Neuronal stem cell (in vitro differentiated cells): ENCODE data around the gene DHCR7.

Source experiments
- DNase-seq: peaks from one replicate; pipeline ENCODE4 v3.0.0-alpha.2; 2013; ENCODE audit warnings: low spot score
- H2AFZ ChIP-seq: one replicate; pipeline ENCODE4 v1.6.1; 2013; ENCODE audit warnings: mild to moderate bottlenecking, low read length, inconsistent platforms
- H2AK5ac ChIP-seq: 2 replicates; pipeline ENCODE4 v1.6.1; 2013; ENCODE audit warnings: low read depth, mild to moderate bottlenecking, inconsistent platforms, low read length, moderate library complexity, mixed read lengths
- H2BK120ac ChIP-seq: 2 replicates; pipeline ENCODE4 v1.6.1; 2013; ENCODE audit warnings: low read depth, mild to moderate bottlenecking, inconsistent platforms, low read length, moderate library complexity, mixed read lengths
- H2BK12ac ChIP-seq: one replicate; pipeline ENCODE4 v1.6.1; 2013; ENCODE audit warnings: low read length, inconsistent platforms
- H2BK15ac ChIP-seq: 2 replicates; pipeline ENCODE4 v1.6.1; 2013; ENCODE audit warnings: mild to moderate bottlenecking, low read length, inconsistent platforms, mixed read lengths
- H2BK5ac ChIP-seq: one replicate; pipeline ENCODE4 v1.6.1; 2013; ENCODE audit warnings: inconsistent platforms, mild to moderate bottlenecking, low read length, moderate library complexity
- H3K14ac ChIP-seq: one replicate; pipeline ENCODE4 v1.6.1; 2013; ENCODE audit warnings: low read length, inconsistent platforms
- H3K18ac ChIP-seq: 2 replicates; pipeline ENCODE4 v1.6.1; 2013; ENCODE audit warnings: low read length, inconsistent platforms
- H3K23ac ChIP-seq: 2 replicates; pipeline ENCODE4 v1.6.1; 2013; ENCODE audit warnings: low read depth, mild to moderate bottlenecking, mixed read lengths, low read length, inconsistent platforms; ENCODE audit not compliant: poor library complexity
- H3K27ac ChIP-seq: replicated peaks from 3 replicates; pipeline ENCODE4 v1.5.1; 2013; ENCODE audit warnings: low read length, inconsistent platforms
- H3K27me3 ChIP-seq, 3 experiments: 2 replicates each; pipeline ENCODE4 v1.6.1; 2013; ENCODE audit warnings: low read length in 3 of 3, mild to moderate bottlenecking in 2 of 3, inconsistent platforms in 1 of 3, low read depth in 1 of 3, mixed read lengths in 1 of 3, moderate library complexity in 1 of 3; ENCODE audit not compliant: control insufficient read depth in 3 of 3, insufficient read depth in 3 of 3
- H3K36me3 ChIP-seq, 2 donors: replicated peaks in 1 of 2; 2 replicates each; pipeline ENCODE4 v1.6.1; 2013; ENCODE audit warnings: low read length in 2 of 2; ENCODE audit not compliant: control insufficient read depth in 2 of 2, insufficient read depth in 2 of 2
- H3K4ac ChIP-seq: 2 replicates; pipeline ENCODE4 v1.6.1; 2013; ENCODE audit warnings: inconsistent platforms, mild to moderate bottlenecking, low read length, moderate library complexity
- H3K4me1 ChIP-seq, 2 donors: 1 replicate in 1 of 2; 2 replicates in 1 of 2; pipeline ENCODE4 v1.6.1; 2013; ENCODE audit warnings: low read length in 2 of 2, low read depth in 1 of 2; ENCODE audit not compliant: control insufficient read depth in 2 of 2, insufficient read depth in 1 of 2
- H3K4me2 ChIP-seq: one replicate; pipeline ENCODE4 v1.6.1; 2013; ENCODE audit warnings: mild to moderate bottlenecking, low read length, inconsistent platforms; ENCODE audit not compliant: insufficient read depth, poor library complexity, severe bottlenecking
- H3K4me3 ChIP-seq, 2 donors: 2 replicates each; pipeline ENCODE4 v1.5.1; 2013; ENCODE audit warnings: low read length in 2 of 2, mild to moderate bottlenecking in 2 of 2, inconsistent platforms in 1 of 2, moderate library complexity in 1 of 2
- H3K79me1 ChIP-seq: one replicate; pipeline ENCODE4 v1.6.1; 2013; ENCODE audit warnings: low read depth, mild to moderate bottlenecking, inconsistent platforms, low read length, moderate library complexity
- H3K9ac ChIP-seq: one replicate; pipeline ENCODE4 v1.6.1; 2013; ENCODE audit warnings: mild to moderate bottlenecking, low read depth, low read length, inconsistent platforms; ENCODE audit not compliant: poor library complexity
- H3K9me3 ChIP-seq, 2 donors: replicated peaks in 1 of 2; 2 replicates each; pipeline versions ENCODE3 to v1.6.1; 2013; ENCODE audit warnings: low read length in 2 of 2, mild to moderate bottlenecking in 2 of 2, inconsistent platforms in 1 of 2, low read depth in 1 of 2, mixed read lengths in 1 of 2, moderate library complexity in 1 of 2; ENCODE audit not compliant: control insufficient read depth in 2 of 2, insufficient read depth in 1 of 2
- H4K8ac ChIP-seq: one replicate; pipeline ENCODE4 v1.6.1; 2013; ENCODE audit warnings: low read depth, mild to moderate bottlenecking, inconsistent platforms, low read length, moderate library complexity
- H4K91ac ChIP-seq: one replicate; pipeline ENCODE4 v1.6.1; 2013; ENCODE audit warnings: low read length, low read depth, mild to moderate bottlenecking, inconsistent platforms; ENCODE audit not compliant: poor library complexity
- WGBS, 2 donors: extraction: QIAGEN DNeasy Blood & Tissue Kit; methylation state at CpG; one replicate each; pipeline ENCODE4 v1.1.7; 2013; ENCODE audit warnings: missing lambda C conversion rate in 2 of 2, mixed read lengths in 1 of 2; ENCODE audit not compliant: insufficient read length in 2 of 2, insufficient replicate concordance in 1 of 2; ENCODE audit errors: extremely low coverage in 2 of 2; 5-methylcytosine and 5-hydroxymethylcytosine counted together

Gene DHCR7

GRCh38 chr11:71443736-71444445 lies 4.3 kb downstream of the DHCR7 start:
- peak overlapping the region in 1 of 2 donors; percentile 37 for H3K4me3 ChIP-seq
- H3K9ac ChIP-seq: peak overlapping the region; percentile 2
- no peak overlapping the region for H3K27ac ChIP-seq
- DNase-seq: no peak
- no peaks in the 10 kb centered on the region for H3K27me3 ChIP-seq
- no peak overlapping the region for H3K23ac ChIP-seq
- H2AFZ ChIP-seq: no peak overlapping the region
- peaks cover 19% of the 10 kb centered on the region for H3K79me1 ChIP-seq
- H3K4me1 ChIP-seq: peaks cover 9 to 10% of the 10 kb centered on the region in 2 donors
- peaks cover 4 to 18% of the 10 kb centered on the region in 2 donors for H3K9me3 ChIP-seq
- H3K4ac ChIP-seq: no peak overlapping the region
- H4K91ac ChIP-seq: no peak overlapping the region
- H3K36me3 ChIP-seq: peaks cover 69 to 87% of the 10 kb centered on the region in 2 donors
- H2BK120ac ChIP-seq: no peak overlapping the region
- no peak overlapping the region for H3K4me2 ChIP-seq
- H2BK15ac ChIP-seq: no peak overlapping the region
- no peak overlapping the region for H3K18ac ChIP-seq
- H2BK12ac ChIP-seq: no peak overlapping the region
- H3K14ac ChIP-seq: no peak overlapping the region
- WGBS, 2 donors: no CpG with 5 or more reads among the region's 20 CpGs
- no peak overlapping the region for H4K8ac ChIP-seq
- H2BK5ac ChIP-seq: no peak overlapping the region
- peak overlapping the region; percentile 6 for H2AK5ac ChIP-seq

DNA sequence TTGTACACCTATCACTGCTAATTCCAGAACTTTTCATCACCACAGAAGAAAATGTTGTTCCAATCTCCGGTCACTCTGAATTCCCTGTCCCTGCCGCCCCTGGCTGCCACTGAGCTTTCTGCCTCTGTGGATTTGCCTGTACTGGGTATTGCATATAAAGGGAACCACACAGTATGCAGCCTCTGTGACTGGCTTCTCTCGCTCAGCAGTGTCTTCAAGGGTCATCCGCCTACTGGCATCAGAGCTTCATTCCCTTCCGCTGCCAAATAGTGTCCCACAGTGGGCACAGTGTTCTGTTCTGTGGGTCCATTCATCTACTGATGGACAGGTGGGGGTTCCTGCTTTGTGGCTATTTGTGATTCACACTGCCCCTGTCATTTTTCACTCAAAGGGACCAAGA lies 5.3 kb downstream of the DHCR7 start:
- H2BK120ac ChIP-seq: no peak overlapping the region

DNA sequence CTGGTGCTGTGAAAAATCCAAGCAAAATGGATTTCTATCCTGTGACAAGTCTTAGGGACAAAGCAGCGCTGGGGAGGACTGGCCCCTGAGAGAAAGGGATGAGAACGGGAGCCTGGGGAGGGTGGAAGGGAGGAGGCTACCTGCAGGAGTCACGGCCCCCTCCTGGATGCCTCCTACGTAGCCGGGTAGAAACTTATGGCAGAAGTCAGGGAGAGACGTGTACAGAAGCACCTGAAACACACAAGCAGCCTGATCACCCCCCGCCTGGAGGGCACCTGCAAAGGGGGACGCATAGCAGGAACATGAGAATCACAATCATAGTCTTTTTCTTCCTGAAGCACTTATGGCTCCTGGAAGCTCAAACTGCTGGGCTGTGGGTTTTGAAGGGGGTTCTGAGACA lies 6.1 kb downstream of the DHCR7 start:
- H3K18ac ChIP-seq: no peak overlapping the region

More for the DNA sequence above, 5.3 kb downstream of the DHCR7 start:
- H2BK12ac ChIP-seq: no peak overlapping the region
- H3K4me1 ChIP-seq: peaks cover 9 to 10% of the 10 kb centered on the region in 2 donors
- no peak overlapping the region for H3K4me3 ChIP-seq
- no CpG with 5 or more reads among the region's 5 CpGs for WGBS, 2 donors
- peaks cover 4 to 18% of the 10 kb centered on the region in 2 donors for H3K9me3 ChIP-seq
- no peak overlapping the region for H3K4ac ChIP-seq
- no peak overlapping the region for H2AFZ ChIP-seq
- no peak overlapping the region for H3K9ac ChIP-seq
- H3K79me1 ChIP-seq: peaks cover 14% of the 10 kb centered on the region
- H3K14ac ChIP-seq: no peak overlapping the region
- H4K91ac ChIP-seq: no peak overlapping the region
- DNase-seq: no peak
- H3K23ac ChIP-seq: no peak overlapping the region
- peaks cover 78 to 97% of the 10 kb centered on the region in 2 donors for H3K36me3 ChIP-seq
- no peaks in the 10 kb centered on the region for H3K27me3 ChIP-seq
- H3K18ac ChIP-seq: no peak overlapping the region
- H3K4me2 ChIP-seq: no peak overlapping the region
- H2AK5ac ChIP-seq: no peak overlapping the region
- H4K8ac ChIP-seq: no peak overlapping the region
- no peak overlapping the region for H2BK15ac ChIP-seq
- H2BK5ac ChIP-seq: no peak overlapping the region
- no peak overlapping the region for H3K27ac ChIP-seq

GRCh38 chr11:71441251-71441650 lies 6.9 kb downstream of the DHCR7 start:
- no peak overlapping the region for H2BK120ac ChIP-seq
- H2BK12ac ChIP-seq: no peak overlapping the region
- no peak overlapping the region for H2BK5ac ChIP-seq
- H3K9me3 ChIP-seq: peaks cover 2 to 10% of the 10 kb centered on the region in 2 donors
- H3K27ac ChIP-seq: no peak overlapping the region
- DNase-seq: no peak
- no peak overlapping the region for H3K18ac ChIP-seq
- H3K14ac ChIP-seq: no peak overlapping the region
- peaks cover 15% of the 10 kb centered on the region for H3K79me1 ChIP-seq
- peak overlapping the region; percentile 56 for H3K9ac ChIP-seq
- H3K4me2 ChIP-seq: no peak overlapping the region
- H4K91ac ChIP-seq: no peak overlapping the region
- H4K8ac ChIP-seq: no peak overlapping the region
- H3K27me3 ChIP-seq: no peaks in the 10 kb centered on the region
- no peak overlapping the region for H2AFZ ChIP-seq
- peaks cover 85 to 99% of the 10 kb centered on the region in 2 donors for H3K36me3 ChIP-seq
- no peak overlapping the region for H3K23ac ChIP-seq
- no CpG with 5 or more reads among the region's 11 CpGs for WGBS, 2 donors
- H2BK15ac ChIP-seq: no peak overlapping the region
- peaks cover 0 to 3% of the 10 kb centered on the region in 2 donors for H3K4me1 ChIP-seq
- H2AK5ac ChIP-seq: no peak overlapping the region
- peak overlapping the region in 1 of 2 donors; percentile 22 for H3K4me3 ChIP-seq
- H3K4ac ChIP-seq: no peak overlapping the region

More for the DNA sequence above, 6.1 kb downstream of the DHCR7 start:
- Histone ChIP-seq H2BK120ac (no peak overlapping the region), H3K27me3 (no peaks in the 10 kb centered on the region), H2BK12ac (no peak overlapping the region), H3K36me3 (peaks cover 86 to 100% of the 10 kb centered on the region in 2 donors), H3K9ac (no peak overlapping the region), H3K27ac (no peak overlapping the region), H3K14ac (no peak overlapping the region), H4K8ac (no peak overlapping the region), H3K4me3 (no peak overlapping the region), H3K79me1 (peaks cover 15% of the 10 kb centered on the region), H3K9me3 (peaks cover 4 to 18% of the 10 kb centered on the region in 2 donors), H2BK5ac (no peak overlapping the region), H2AK5ac (no peak overlapping the region), H3K4me1 (peaks cover 2 to 6% of the 10 kb centered on the region in 2 donors), H4K91ac (no peak overlapping the region), H3K23ac (no peak overlapping the region), H3K4ac (no peak overlapping the region), H2BK15ac (no peak overlapping the region), H3K4me2 (no peak overlapping the region), H2AFZ (no peak overlapping the region)
- WGBS, 2 donors: no CpG with 5 or more reads among the region's 8 CpGs
- DNase-seq: no peak
